Stimulated activated CD8-positive, alpha-beta memory T cell treated with anti-CD3 and anti-CD28 coated beads, Interleukin-15, amount 100 ng/mL, for 1 hour (primary cell): ENCODE data around the gene URB1.
"Not testable (repeated sequence)": the region's sequence is repeated elsewhere in the genome, so short reads cannot be mapped to it uniquely, and the experiment has no call there.

Source experiments
- DNase-seq: peaks from one replicate; pipeline ENCODE4 v3.0.0-alpha.2; 2020; ENCODE audit warnings: low read depth

Gene URB1

GRCh38 chr21:32411350-32412161, 18.7 kb upstream of the URB1 start:
- DNase-seq: no peak

- DNase-seq: no peak
Measured at GRCh38 chr21:32410916-32411315, 18.1 kb upstream of the URB1 start.

GRCh38 chr21:32410291-32410690, 17.5 kb upstream of the URB1 start:
- DNase-seq: no peak

GRCh38 chr21:32406405-32406804, 13.6 kb upstream of the URB1 start:
- DNase-seq: no peak

- no peak for DNase-seq
Measured at GRCh38 chr21:32403201-32403777, 10.5 kb upstream of the URB1 start.

- DNase-seq: no peak
Measured at GRCh38 chr21:32393677-32394001, 827 bp upstream of the URB1 start.

- no peak for DNase-seq
Measured at GRCh38 chr21:32392299-32392879, 423 bp downstream of the URB1 start.

GRCh38 chr21:32391755-32392154, 1.1 kb downstream of the URB1 start:
- no peak for DNase-seq

GRCh38 chr21:32390537-32391224, 2.1 kb downstream of the URB1 start:
- DNase-seq: not testable (repeated sequence)

GRCh38 chr21:32389337-32390015, 3.3 kb downstream of the URB1 start:
- DNase-seq: no peak

- no peak for DNase-seq
Measured at GRCh38 chr21:32388306-32388705, 4.5 kb downstream of the URB1 start.

- DNase-seq: no peak
Measured at GRCh38 chr21:32387151-32387550, 5.7 kb downstream of the URB1 start.

- no peak for DNase-seq
Measured at GRCh38 chr21:32386195-32386870, 6.5 kb downstream of the URB1 start.

- no peak for DNase-seq
Measured at GRCh38 chr21:32383812-32384211, 9.0 kb downstream of the URB1 start.

GRCh38 chr21:32382108-32382644, 10.6 kb downstream of the URB1 start:
- DNase-seq: no peak

- DNase-seq: no peak
Measured at GRCh38 chr21:32381571-32381970, 11.2 kb downstream of the URB1 start.

GRCh38 chr21:32380940-32381339, 11.9 kb downstream of the URB1 start:
- no peak for DNase-seq

GRCh38 chr21:32378956-32379355, 13.9 kb downstream of the URB1 start:
- DNase-seq: no peak

GRCh38 chr21:32377991-32378390, 14.8 kb downstream of the URB1 start:
- DNase-seq: no peak

- DNase-seq: no peak
Measured at GRCh38 chr21:32377506-32377905, 15.3 kb downstream of the URB1 start.

GRCh38 chr21:32372755-32373154, 20.1 kb downstream of the URB1 start:
- no peak for DNase-seq

- DNase-seq: no peak
Measured at GRCh38 chr21:32371913-32372314, 20.9 kb downstream of the URB1 start.
